DMS79 (cell line): ENCODE results near the gene MRGPRX1.
"Not testable (repeated sequence)": the region's sequence is repeated elsewhere in the genome, so short reads cannot be mapped to it uniquely, and the experiment has no call there.

Experiments used
- DNase-seq: peaks from one replicate; lab custom pipeline; 2025; lab: John Stamatoyannopoulos, UW

MRGPRX1 gene

DNA sequence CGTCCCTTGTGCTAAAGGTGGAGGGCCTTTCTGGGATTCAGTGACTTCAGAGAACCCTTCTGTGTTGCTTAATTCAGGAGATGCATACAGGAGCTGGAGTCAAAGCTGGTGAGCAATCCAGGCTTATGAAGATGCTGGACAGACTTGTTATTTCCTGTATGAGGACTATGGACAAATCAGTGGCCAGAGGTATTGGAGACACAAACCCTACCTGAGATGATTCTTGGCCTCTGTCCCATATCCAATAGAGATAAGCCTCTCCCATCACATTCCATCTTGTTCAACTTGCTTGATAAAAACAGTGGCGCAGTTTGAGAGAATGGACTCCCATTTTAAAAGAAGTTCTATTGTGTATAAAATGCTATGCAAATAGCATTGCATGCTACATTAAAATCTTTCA is at the start of gene MRGPRX1:
Gene MRGPRX1, minus strand, starts transcription at position 101 of the 400 bp plus-strand sequence. CDS start 4,630 bp downstream, outside the sequence.
- no peak for DNase-seq

DNA sequence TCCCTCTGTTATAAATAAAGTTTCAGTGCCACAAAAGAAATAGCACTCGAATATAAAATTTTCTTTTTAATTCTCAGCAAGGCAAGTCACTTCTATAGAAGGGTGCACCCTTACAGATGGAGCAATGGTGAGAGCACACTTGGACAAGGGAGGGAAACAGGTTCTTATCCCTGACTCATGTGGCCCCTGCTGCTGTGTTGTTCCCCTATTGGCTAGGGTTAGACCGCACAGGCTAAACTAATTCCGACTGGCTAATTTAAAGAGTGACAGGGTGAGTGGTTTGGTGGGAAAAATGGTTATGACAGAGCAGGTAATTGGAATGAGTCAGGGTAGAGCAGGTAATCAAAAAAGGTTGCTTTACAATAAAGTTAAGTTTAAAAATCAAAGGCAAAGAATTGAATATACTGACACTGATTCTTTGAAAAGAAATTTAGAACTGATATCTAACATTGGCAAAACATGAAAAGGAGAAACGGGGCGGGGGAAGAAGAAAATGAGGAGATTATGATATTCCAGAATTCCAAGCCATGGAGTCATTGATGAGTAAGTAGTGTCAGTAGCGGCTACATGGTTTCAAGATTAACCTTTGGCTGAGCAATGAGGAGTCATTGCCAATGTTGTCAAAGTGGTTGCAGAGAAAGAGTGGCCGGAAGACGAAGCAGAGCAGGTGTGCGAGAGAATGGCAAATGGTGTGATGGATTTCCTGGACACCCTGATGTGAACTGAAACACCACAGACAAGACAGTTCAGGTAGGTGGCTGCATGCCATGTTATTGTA is 48.4 kb upstream of the MRGPRX1 start:
- DNase-seq: no peak

DNA sequence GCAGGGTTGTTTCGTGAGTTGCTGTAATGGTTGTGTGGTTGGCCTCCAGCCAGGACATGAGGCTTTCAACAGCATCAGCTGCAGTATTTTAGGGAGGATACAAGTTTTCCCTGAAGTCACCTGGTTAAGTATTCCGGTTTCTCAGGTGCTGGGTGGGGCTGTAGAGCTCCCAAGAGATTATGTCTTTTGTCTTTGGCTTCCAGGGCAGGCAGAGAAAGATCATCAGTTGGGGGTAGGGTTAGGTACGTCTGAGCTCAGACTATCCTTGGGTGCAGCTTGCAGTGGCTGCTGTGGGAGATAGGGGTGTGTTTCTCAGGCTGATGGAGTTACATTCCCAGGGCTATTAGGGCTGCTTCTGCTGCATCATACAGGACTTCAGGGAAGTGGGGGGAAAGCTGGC is 47.5 kb upstream of the MRGPRX1 start:
- no peak for DNase-seq

DNA sequence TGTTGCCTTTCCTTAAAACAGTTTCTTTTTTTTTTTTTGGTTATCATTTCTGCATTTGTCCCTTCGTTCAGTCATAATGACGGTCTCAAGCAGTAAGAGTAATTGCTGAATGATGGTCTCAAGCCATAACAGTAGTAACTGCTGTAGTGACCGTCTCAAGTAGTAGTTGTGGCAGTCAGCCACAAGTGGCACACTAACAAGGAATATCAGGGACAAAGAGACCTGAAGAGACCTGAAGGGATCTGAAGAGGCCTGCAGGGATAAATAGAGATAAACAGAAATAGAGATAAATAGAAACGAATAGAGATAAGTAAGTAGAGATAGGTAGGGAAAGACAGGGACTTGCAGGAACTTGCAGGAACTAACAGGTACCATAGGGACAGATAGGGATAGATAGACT is 42.7 kb upstream of the MRGPRX1 start:
- no peak for DNase-seq

DNA sequence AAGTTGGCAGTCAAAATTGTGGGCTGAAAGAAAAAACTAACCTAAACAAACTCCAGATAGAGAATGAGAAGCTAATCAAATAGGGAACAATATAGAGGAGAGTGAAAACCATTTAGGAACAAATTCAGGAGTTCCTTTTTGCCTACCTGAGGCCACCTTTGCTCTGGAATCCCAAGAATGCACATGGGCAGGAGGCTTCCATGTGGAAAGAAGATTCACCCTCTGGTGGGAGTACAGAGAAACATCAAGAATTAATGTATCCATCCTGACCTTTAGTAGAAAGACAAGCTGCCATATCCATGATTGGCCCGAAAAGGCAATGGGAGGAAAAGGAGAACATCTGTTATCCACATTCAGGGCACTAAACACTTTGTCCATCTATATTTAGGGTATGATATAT is 35.0 kb upstream of the MRGPRX1 start:
- DNase-seq: no peak

DNA sequence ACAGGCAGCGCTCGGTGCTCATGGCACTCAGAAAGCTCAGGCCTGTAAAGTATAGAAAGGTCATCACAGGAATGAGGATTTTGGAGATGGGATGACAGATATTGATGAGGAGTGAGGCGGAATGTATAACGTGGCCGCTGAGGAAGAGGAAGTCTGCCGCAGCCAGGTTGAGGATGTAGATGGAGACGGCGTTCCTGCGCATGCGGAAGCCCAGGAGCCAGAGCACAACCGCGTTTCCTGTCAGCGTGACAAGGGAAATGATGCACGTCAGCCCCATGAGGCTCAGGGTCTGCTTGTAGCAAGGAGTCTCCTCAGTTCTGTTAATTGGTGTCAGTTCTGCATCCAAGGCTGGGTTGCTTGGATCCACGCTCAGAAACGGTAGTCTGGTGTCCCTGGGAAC is 33.1 kb upstream of the MRGPRX1 start:
- no peak for DNase-seq

DNA sequence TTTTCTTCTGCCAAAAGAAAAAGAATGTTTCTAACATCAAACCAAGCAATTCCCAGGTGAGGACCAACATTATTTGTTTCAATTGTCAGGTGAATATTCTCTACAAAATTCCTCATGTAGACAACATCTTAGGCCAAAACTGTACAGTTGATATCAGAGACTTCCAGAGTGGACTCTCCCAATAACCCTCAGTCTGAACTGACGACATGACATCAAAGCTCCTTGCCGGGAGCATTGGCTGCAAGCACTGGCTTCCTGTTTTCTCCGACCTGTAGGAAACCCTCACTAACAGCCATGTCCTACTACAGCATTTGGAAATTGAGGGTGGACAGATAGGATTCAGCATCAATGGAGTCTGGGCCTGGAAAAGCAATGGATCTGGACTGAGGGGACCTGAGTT is 30.5 kb upstream of the MRGPRX1 start:
- no peak for DNase-seq

DNA sequence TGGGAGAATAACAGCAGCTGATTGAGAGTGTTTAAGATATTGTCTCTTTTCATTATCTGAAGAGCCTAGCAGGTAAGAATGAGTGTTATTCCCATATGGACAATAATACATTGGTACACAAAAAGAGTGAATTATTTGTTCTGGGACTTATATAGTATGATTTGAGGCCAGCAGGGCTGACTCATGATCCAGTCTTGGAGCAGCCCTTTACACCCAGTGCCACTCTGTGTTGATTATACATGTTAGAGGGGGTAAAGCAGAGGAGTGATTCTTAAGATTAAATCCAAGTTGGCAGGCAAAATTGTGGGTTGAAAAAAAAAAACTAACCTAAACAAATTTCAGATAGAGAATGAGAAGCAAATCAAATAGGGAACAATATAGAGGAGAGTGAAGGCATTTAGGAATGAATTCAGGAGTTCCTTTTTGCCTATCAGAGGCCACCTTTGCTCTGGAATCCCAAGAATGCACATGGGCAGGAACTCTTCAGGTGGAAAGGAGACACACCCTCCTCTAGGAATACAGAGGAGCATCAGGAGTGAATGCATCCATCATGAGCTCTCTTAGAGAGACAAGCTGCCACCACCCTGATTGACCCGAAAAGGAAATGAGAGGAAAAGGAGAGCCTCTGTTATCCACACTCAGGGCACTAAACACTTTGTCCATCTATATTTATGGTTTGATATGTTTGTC is 19.2 kb upstream of the MRGPRX1 start:
- no peak for DNase-seq

DNA sequence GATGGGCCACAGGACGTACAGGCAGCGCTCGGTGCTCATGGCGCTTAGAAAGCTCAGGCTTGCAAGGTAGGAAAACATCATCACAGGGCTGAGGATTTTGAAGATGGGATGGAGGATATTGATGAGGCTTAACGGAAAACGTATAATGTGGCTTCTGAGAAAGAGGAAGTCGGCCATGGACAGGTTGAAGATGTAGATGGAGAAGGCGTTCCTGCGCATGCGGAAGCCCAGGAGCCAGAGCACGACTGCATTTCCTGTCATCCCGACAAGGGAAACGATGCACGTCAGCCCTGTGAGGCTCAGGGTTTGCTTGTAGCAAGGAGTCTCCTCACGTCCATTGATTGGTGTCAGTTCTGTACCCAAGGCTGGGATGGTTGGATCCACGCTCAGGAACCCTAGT is 17.4 kb upstream of the MRGPRX1 start:
- DNase-seq: no peak

DNA sequence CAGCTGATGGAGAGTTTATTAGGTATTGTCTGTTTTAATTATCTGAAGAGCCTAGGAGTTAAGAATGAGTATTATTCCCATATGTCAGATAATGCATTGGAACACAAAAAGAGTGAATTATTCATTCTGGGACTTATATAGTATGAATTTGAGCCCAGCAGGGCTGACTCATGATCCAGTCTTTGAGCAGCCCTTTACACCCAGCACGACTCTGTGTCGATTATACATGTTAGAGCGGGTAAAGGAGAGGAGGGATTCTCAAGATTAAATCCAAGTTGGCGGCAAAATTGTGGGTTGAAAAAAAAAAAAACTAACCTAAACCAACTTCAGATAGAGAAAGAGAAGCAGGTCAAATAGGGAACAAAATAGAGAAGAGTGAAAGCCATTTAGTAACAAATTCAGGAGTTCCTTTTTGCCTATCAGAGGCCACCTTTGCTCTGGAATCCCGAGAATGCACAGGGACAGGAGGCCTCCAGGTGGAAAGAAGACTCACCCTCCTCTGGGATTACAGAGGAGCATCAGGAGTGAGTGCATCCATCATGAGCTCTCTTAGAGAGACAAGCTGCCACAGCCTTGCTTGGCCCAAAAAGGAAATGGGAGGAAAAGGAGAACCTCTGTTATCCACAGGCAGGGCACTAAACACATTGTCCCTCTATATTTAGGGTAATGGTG is 3.1 kb downstream of the MRGPRX1 start:
- DNase-seq: no peak

DNA sequence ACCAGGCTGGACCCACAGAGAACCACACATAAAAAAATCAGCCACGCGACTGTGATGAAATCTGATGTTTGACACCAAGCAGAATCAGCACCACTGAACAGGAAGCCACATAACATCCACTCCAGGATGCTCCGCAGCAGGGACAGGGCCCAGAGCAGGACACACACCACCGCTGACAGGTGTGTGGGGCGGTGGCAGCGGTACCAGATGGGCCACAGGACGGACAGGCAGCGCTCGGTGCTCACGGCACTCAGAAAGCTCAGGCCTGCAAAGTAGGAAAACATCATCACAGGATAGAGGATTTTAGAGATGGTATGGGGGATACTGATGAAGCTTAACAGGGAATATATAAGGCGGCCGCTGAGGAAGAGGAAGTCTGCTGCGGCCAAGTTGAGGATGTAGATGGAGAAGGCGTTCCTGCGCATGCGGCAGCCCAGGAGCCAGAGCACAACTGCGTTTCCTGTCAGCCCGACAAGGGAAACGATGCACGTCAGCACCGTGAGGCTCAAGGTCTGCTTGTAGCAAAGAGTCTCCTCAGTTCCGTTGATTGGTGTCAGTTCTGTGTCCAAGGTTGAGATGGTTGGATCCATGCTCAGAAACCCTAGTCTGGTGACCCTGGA is 4.9 kb downstream of the MRGPRX1 start:
- no peak for DNase-seq

DNA sequence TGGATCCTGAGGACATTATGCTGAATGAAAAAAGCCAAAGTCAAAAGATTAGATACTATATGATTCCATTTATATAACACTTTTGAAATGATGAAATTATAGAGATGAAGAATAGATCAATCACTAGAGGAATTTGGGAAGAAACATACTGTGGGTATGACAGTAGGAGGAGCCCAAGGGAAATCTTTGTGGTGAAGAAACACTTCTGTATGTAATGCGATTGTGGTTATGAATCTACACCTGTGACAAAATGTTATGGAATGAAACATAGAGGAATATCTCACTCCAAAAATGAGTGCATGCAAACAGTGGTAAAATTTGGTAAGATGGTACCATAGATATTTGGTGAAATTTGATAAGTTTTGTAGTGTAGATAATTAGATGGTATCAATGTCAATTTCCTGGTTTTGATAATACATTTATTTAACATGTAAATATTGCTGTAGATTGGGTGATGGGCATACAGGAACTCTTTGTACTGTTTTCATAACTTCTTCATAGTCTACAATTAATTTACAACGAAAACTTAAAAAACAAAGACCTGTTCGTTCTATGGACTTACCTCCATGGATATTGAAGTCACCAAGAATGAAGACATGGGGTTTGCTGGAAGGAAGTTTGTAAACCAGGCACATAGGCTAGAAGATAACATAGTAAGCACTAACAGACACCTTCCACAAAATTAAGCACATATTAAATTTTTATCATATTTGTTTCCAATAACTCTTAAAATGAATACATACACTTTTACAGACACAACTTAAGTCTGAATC is 11.5 kb downstream of the MRGPRX1 start:
- DNase-seq: no peak

DNA sequence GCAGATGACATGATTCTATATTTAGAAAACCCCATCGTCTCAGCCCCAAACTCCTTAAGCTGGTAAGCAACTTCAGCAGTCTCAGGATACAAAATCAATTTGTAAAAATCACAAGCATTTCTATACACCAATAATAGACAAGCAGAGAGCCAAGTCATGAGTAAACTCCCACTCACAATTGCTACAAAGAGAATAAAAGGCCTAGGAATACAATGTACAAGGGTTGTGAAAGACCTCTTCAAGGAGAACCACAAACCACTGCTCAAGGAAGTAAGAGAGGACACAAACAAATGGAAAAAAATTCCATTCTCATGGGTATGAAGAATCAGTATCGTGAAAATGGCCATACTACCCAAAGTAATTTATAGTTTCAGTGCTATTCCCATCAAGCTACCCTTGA is 13.8 kb downstream of the MRGPRX1 start:
- DNase-seq: not testable (repeated sequence)

DNA sequence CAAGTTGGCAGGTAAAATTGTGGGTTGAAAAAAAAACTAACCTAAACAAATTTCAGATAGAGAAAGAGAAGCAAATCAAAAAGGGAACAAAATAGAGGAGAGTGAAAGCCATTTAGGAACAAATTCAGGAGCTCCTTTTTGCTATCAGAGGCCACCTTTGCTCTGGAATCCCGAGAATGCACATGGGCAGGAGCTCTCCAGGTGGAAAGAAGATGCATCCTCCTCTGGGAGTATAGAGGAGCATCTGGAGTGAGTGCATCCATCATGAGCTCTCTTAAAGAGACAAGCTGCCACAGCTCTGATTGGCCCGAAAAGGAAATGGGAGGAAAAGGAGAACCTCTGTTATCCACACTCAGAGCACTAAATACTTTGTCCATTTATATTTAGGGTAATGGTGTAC is 26.3 kb downstream of the MRGPRX1 start:
- DNase-seq: no peak

DNA sequence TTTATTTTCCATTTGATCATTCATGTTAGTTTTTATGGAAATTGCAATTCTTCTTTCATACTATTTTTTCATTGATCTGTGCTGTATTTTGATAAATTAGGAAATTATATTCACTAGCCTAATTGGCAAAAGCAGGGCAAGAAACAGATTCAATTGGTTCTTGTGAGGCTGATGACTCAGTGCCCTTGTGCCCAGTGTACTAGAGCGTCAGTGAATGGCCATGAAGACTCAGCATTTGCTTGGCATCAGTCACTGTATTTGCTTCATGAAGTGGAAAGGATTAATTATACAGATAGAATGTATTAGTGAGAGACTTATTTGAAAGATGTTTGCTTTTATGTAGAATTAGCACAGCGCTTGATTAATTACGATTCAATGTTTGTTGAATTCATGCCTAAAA is 31.8 kb downstream of the MRGPRX1 start:
- DNase-seq: no peak

DNA sequence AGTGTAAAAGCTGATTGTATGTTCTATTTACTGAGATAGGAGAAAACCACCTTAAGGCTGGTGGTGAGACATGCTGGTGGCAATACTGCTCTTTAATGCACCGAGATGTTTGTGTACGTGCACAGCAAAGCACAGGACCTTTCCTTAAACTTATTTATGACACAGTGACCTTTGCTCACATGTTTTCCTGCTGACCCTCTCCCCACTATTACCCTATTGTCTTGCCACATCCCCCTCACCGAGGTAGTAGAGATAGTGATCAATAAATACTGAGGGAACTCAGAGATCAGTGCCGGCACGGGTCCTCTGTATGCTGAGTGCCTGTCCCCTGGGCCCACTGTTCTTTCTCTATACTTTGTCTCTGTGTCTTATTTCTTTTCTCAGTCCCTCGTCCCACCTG is 38.6 kb downstream of the MRGPRX1 start:
- DNase-seq: not testable (repeated sequence)

DNA sequence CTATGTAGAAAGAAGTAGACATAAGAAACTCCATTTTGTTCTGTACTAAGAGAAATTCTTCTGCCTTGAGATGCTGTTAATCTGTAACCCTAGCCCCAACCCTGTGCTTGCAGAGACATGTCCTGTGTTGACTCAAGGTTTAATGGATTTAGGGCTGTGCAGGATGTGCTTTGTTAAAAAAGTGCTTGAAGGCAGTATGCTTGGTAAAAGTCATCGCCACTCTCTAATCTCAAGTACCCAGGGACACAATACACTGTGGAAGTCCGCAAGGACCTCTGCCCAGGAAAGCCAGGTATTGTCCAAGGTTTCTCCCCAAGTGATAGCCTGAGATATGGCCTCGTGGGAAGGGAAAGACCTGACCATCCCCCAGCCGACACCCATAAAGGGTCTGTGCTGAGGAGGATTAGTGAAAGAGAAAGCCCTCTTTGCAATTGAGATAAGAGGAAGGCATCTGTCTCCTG is 39.0 kb downstream of the MRGPRX1 start:
- DNase-seq: peak; percentile 12

DNA sequence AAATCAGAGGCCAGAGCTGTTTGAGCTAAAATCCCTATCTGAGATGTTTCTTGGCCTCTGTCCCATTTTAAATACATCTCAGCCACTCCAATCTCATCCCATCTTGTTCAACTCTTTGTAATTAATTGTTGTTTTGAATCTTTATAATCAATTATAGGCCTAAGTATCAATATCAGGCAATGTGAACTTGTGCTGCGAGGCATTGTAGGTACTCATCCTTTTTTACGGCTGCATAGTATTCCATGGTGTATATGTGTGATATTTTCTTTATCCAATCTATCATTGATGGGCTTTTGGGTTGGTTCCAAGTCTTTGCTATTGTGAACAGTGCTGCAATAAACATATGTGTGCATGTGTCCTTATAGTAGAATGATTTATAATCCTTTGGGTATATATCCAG is 47.5 kb downstream of the MRGPRX1 start:
- not testable (repeated sequence) for DNase-seq

DNA sequence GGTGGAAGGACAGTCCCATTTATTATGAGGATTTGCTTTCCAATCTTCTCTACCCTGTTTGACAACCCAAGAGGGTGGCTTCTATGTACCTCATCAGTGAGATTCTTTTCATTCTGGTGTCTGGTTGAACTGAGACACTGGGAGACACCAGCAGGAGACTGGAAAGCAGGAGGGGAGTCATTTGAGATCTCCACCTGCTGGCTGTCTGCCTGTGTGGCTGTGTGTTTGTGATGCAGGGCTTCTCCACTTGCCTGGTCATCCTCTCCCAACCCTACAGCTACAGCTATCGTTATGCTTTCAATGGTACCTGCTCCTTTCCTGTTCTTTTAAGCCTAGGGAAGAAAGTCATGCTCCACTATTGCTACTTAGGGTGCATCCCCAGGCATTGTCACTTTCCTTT is 48.6 kb downstream of the MRGPRX1 start:
- no peak for DNase-seq
